HEK293 (cell line): ENCODE data around the gene PHACTR3.

Source experiments
- CTCF ChIA-PET: fragments of 350-600 bp; formaldehyde crosslinking; extraction: SDS; loops from one replicate; lab custom pipeline; 2021; ENCODE audit warnings: antibody characterized with exemption; lab: Yijun Ruan, JAX
- POLR2A ChIA-PET: fragments of 300-600 bp; formaldehyde crosslinking; extraction: SDS; loops from one replicate; lab custom pipeline; 2020; ENCODE audit warnings: antibody characterized with exemption, inconsistent platforms; lab: Yijun Ruan, JAX
- H3K27ac ChIP-seq: fragments of 200-500 bp; sonication (Bioruptor generic); 2 replicates; pipeline ENCODE4 v1.5.1; 2014; ENCODE audit warnings: low read depth, low read length, control low read depth, inconsistent platforms; ENCODE audit errors: extremely low read depth
- H3K36me3 ChIP-seq, 2 experiments: fragments of 200-500 bp in 1 of 2; sonication (Bioruptor generic) in 1 of 2; 1 replicate in 1 of 2; 2 replicates in 1 of 2; pipeline ENCODE4 v1.5.1; 2014 to 2017; ENCODE audit warnings: inconsistent platforms in 2 of 2, low read length in 2 of 2; ENCODE audit not compliant: control insufficient read depth in 2 of 2, insufficient read depth in 1 of 2
- H3K4me1 ChIP-seq: fragments of 200-500 bp; sonication (Bioruptor generic); 2 replicates; pipeline ENCODE4 v1.5.1; 2014; ENCODE audit warnings: mild to moderate bottlenecking, low read length, inconsistent platforms; ENCODE audit not compliant: control insufficient read depth, insufficient read depth
- H3K4me3 ChIP-seq: 2 replicates; pipeline ENCODE4 v1.5.1; 2011; ENCODE audit warnings: low read depth, mild to moderate bottlenecking, control low read depth, low read length, moderate library complexity
- H3K9me3 ChIP-seq: fragments of 200-500 bp; sonication (Bioruptor generic); 2 replicates; pipeline ENCODE4 v1.5.1; 2014; ENCODE audit warnings: low read depth, low read length, inconsistent platforms; ENCODE audit not compliant: control insufficient read depth, insufficient read depth
- GLIS1 ChIP-seq: fragments of 450-650 bp; formaldehyde crosslinking; IDR thresholded peaks from 2 replicates; pipeline ENCODE4 v1.5.1; 2016; ENCODE audit warnings: missing biosample characterization, missing genetic modification characterization
- GLIS2 ChIP-seq: fragments of 450-650 bp; formaldehyde crosslinking; IDR thresholded peaks from 2 replicates; pipeline ENCODE4 v1.5.1; 2016; ENCODE audit warnings: missing biosample characterization, missing genetic modification characterization
- HOXC10 ChIP-seq: sonication (generic); formaldehyde crosslinking; IDR thresholded peaks from 2 replicates; pipeline ENCODE4 v1.8.1; 2023; ENCODE audit warnings: mild to moderate bottlenecking, missing genetic modification reagents
- INSM2 ChIP-seq: fragments of 450-650 bp; formaldehyde crosslinking; IDR thresholded peaks from 2 replicates; pipeline ENCODE4 v1.5.1; 2016; ENCODE audit warnings: missing biosample characterization, missing genetic modification characterization
- PATZ1 ChIP-seq: fragments of 450-650 bp; formaldehyde crosslinking; IDR thresholded peaks from 2 replicates; pipeline ENCODE4 v1.5.1; 2016; ENCODE audit warnings: missing biosample characterization, missing genetic modification characterization
- PBX3 ChIP-seq: sonication (generic); formaldehyde crosslinking; IDR thresholded peaks from 2 replicates; pipeline ENCODE4 v1.8.1; 2022; ENCODE audit warnings: mild to moderate bottlenecking, moderate library complexity, missing genetic modification reagents
- PRDM10 ChIP-seq: fragments of 450-650 bp; formaldehyde crosslinking; IDR thresholded peaks from 2 replicates; pipeline ENCODE4 v1.5.1; 2016; ENCODE audit warnings: missing biosample characterization, missing genetic modification characterization
- SCRT1 ChIP-seq: fragments of 450-650 bp; formaldehyde crosslinking; IDR thresholded peaks from 2 replicates; pipeline ENCODE4 v1.5.1; 2016; ENCODE audit warnings: missing biosample characterization, missing genetic modification characterization, borderline replicate concordance
- TCF7L2 ChIP-seq: IDR thresholded peaks from 2 replicates; pipeline ENCODE4 v1.6.1; 2011; ENCODE audit warnings: low read depth, mild to moderate bottlenecking, inconsistent platforms, low read length, moderate library complexity, borderline replicate concordance
- WT1 ChIP-seq: fragments of 450-650 bp; formaldehyde crosslinking; IDR thresholded peaks from 2 replicates; pipeline ENCODE4 v1.5.1; 2016; ENCODE audit warnings: missing biosample characterization, missing genetic modification characterization
- ZFP41 ChIP-seq: fragments of 450-650 bp; formaldehyde crosslinking; IDR thresholded peaks from 2 replicates; pipeline ENCODE4 v1.5.1; 2016; ENCODE audit warnings: missing biosample characterization, missing genetic modification characterization, borderline replicate concordance
- ZNF112 ChIP-seq: fragments of 450-650 bp; formaldehyde crosslinking; IDR thresholded peaks from 2 replicates; pipeline ENCODE4 v1.5.0; 2017; ENCODE audit warnings: missing biosample characterization, missing genetic modification characterization
- ZNF148 ChIP-seq: fragments of 450-650 bp; formaldehyde crosslinking; IDR thresholded peaks from 2 replicates; pipeline ENCODE4 v1.5.0; 2017; ENCODE audit warnings: missing biosample characterization, missing genetic modification characterization, borderline replicate concordance
- ZNF174 ChIP-seq: fragments of 450-650 bp; formaldehyde crosslinking; IDR thresholded peaks from 2 replicates; pipeline ENCODE4 v1.5.0; 2017; ENCODE audit warnings: missing biosample characterization, mild to moderate bottlenecking, missing genetic modification characterization
- ZNF19 ChIP-seq: fragments of 450-650 bp; formaldehyde crosslinking; IDR thresholded peaks from 2 replicates; pipeline ENCODE4; 2016; ENCODE audit warnings: missing biosample characterization, missing genetic modification characterization, low read depth
- ZNF221 ChIP-seq: fragments of 450-650 bp; formaldehyde crosslinking; IDR thresholded peaks from 2 replicates; pipeline ENCODE4 v1.5.1; 2017; ENCODE audit warnings: missing biosample characterization, missing genetic modification characterization, borderline replicate concordance
- ZNF292 ChIP-seq: fragments of 450-650 bp; formaldehyde crosslinking; IDR thresholded peaks from 2 replicates; pipeline ENCODE4 v1.5.1; 2016; ENCODE audit warnings: low read depth, missing biosample characterization, missing genetic modification characterization, borderline replicate concordance
- ZNF473 ChIP-seq: fragments of 450-650 bp; formaldehyde crosslinking; IDR thresholded peaks from 2 replicates; pipeline ENCODE4 v1.5.1; 2017; ENCODE audit warnings: missing biosample characterization, missing genetic modification characterization
- ZNF549 ChIP-seq: fragments of 450-650 bp; IDR thresholded peaks from 2 replicates; pipeline ENCODE4 v1.5.1; 2018; ENCODE audit warnings: missing biosample characterization, missing genetic modification characterization, mild to moderate bottlenecking, inconsistent platforms, moderate library complexity
- ZNF600 ChIP-seq: fragments of 450-650 bp; formaldehyde crosslinking; IDR thresholded peaks from 2 replicates; pipeline ENCODE4 v1.5.1; 2016; ENCODE audit warnings: missing biosample characterization, missing genetic modification characterization
- ZNF624 ChIP-seq: fragments of 450-650 bp; formaldehyde crosslinking; IDR thresholded peaks from 2 replicates; pipeline ENCODE4 v1.5.1; 2017; ENCODE audit warnings: missing biosample characterization, missing genetic modification characterization
- ZNF707 ChIP-seq: fragments of 450-650 bp; formaldehyde crosslinking; IDR thresholded peaks from 2 replicates; pipeline ENCODE4 v1.5.1; 2016; ENCODE audit warnings: missing biosample characterization, missing genetic modification characterization

PHACTR3 gene

GRCh38 chr20:59731376-59731775 lies 127.0 kb downstream of the PHACTR3 start:
- no peaks in the 10 kb centered on the region for H3K9me3 ChIP-seq
- ChIA-PET CTCF (no interaction called here), POLR2A (no interaction called here)
- H3K27ac ChIP-seq = no peak overlapping the region
- H3K4me1 ChIP-seq = no peaks in the 10 kb centered on the region
- no peak overlapping the region for H3K4me3 ChIP-seq
- H3K36me3 ChIP-seq = no peaks in the 10 kb centered on the region
- TF ChIP-seq ZNF174 (tag by site-specific recombination) = no peak
- no peak for TF ChIP-seq GLIS1 (tag by site-specific recombination)
- no peak for TF ChIP-seq ZNF549 (tag by site-specific recombination)
- no peak for TF ChIP-seq GLIS2 (tag by site-specific recombination)

- H3K27ac ChIP-seq = no peak overlapping the region
- H3K36me3 ChIP-seq = no peaks in the 10 kb centered on the region
- no peaks in the 10 kb centered on the region for H3K9me3 ChIP-seq
- no peaks in the 10 kb centered on the region for H3K4me1 ChIP-seq
- ChIA-PET POLR2A (no interaction called here), CTCF (interaction anchor here (0.6 kb wide), 1 partner anchor 37 kb away, joined by 3 read pairs; no protein-coding TSS in a partner anchor)
- no peak overlapping the region for H3K4me3 ChIP-seq
- TF ChIP-seq ZNF473 (tag by site-specific recombination) (no peak), TCF7L2 (no peak), ZNF292 (tag by site-specific recombination) (no peak), PATZ1 (tag by site-specific recombination) (no peak), INSM2 (tag by site-specific recombination) (no peak), SCRT1 (tag by site-specific recombination) (no peak), ZNF19 (tag by site-specific recombination) (no peak), GLIS2 (tag by site-specific recombination) (no peak), ZNF600 (no peak), ZNF221 (no peak), ZNF624 (tag by site-specific recombination) (no peak), ZNF707 (tag by site-specific recombination) (no peak), ZNF148 (tag by site-specific recombination) (no peak), GLIS1 (tag by site-specific recombination) (no peak)
Measured at GRCh38 chr20:59733351-59733750, 129.0 kb downstream of the PHACTR3 start.

- H3K27ac ChIP-seq = no peak overlapping the region
- ChIA-PET POLR2A (no interaction called here), CTCF (interaction anchor here (0.6 kb wide), 1 partner anchor 69 kb away, joined by 3 read pairs; no protein-coding TSS in a partner anchor)
- no peaks in the 10 kb centered on the region for H3K4me1 ChIP-seq
- no peaks in the 10 kb centered on the region for H3K9me3 ChIP-seq
- no peaks in the 10 kb centered on the region for H3K36me3 ChIP-seq
- no peak overlapping the region for H3K4me3 ChIP-seq
- TF ChIP-seq WT1 (no peak), PRDM10 (tag by site-specific recombination) (no peak), HOXC10 (CRISPR knock-in tag) (no peak), ZNF112 (tag by site-specific recombination) (no peak), ZFP41 (tag by site-specific recombination) (no peak), PBX3 (CRISPR knock-in tag) (no peak)
Measured at GRCh38 chr20:59735486-59735885, 131.1 kb downstream of the PHACTR3 start.
